Tibial nerve (tissue), 4 donors: ENCODE measurements around the gene PIGS.

ENCODE experiments used
- CTCF ChIP-seq, 5 experiments: fragments of 200-600 bp in 3 of 5; fragments of 450-650 bp in 2 of 5; sonication (generic) in 3 of 5; IDR thresholded peaks; one replicate each; pipeline ENCODE4 v1.5.1; 2016 to 2019; ENCODE audit warnings: antibody characterized with exemption in 5 of 5, mild to moderate bottlenecking in 3 of 5, moderate library complexity in 2 of 5
- EP300 ChIP-seq, 2 donors: sonication (generic); formaldehyde crosslinking; IDR thresholded peaks; one replicate each; pipeline ENCODE4 v1.6.1; 2017; ENCODE audit warnings: antibody characterized with exemption in 2 of 2, mild to moderate bottlenecking in 1 of 2
- POLR2A ChIP-seq, 2 donors: fragments of 450-650 bp; IDR thresholded peaks; one replicate each; pipeline ENCODE4 v1.6.1; 2017; ENCODE audit warnings: antibody characterized with exemption in 2 of 2, mild to moderate bottlenecking in 2 of 2, moderate library complexity in 2 of 2

- TF ChIP-seq CTCF (IDR thresholded peaks at IDR 0.05) = no peak
- TF ChIP-seq POLR2A (IDR thresholded peaks at IDR 0.05) = no peak
- no peak for TF ChIP-seq EP300 (IDR thresholded peaks at IDR 0.05)
These were observed 39.1 kb upstream of the PIGS start for GRCh38 chr17:28610376-28610775.
